Lung (tissue), 12 donors: ENCODE results near the gene PRKAA2. TPM values are rescaled to one million over a fixed set of nuclear protein-coding genes. Genes with fewer than 3 reads are reported as not detected.

Experiments used
- ATAC-seq: fragments of 200-7000 bp; cut with Tn5 transposase; one replicate; pipeline ENCODE4 v1.9.1; 2020; ENCODE audit warnings: moderate number of reproducible peaks; ENCODE audit not compliant: insufficient read depth, low FRiP score
- DNase-seq, 3 donors: peaks; one replicate each; pipeline ENCODE4 v3.0.0-alpha.2; 2013 to 2017
- H3K27ac ChIP-seq, 2 donors: one replicate each; pipeline ENCODE4 v1.5.1; 2013; ENCODE audit warnings: mild to moderate bottlenecking in 2 of 2, moderate library complexity in 2 of 2, control low read depth in 1 of 2, inconsistent platforms in 1 of 2, low read depth in 1 of 2, low read length in 1 of 2
- H3K27me3 ChIP-seq, 3 donors: one replicate each; pipeline ENCODE4 v1.5.1; 2013; ENCODE audit warnings: low read length in 2 of 3; ENCODE audit not compliant: control insufficient read depth in 3 of 3, insufficient read depth in 3 of 3
- H3K36me3 ChIP-seq, 4 donors: one replicate each; pipeline ENCODE4 v1.5.1; 2013; ENCODE audit warnings: low read length in 4 of 4, mild to moderate bottlenecking in 1 of 4, moderate library complexity in 1 of 4; ENCODE audit not compliant: control insufficient read depth in 4 of 4, insufficient read depth in 4 of 4
- H3K4me1 ChIP-seq, 5 donors: one replicate each; pipeline ENCODE4 v1.5.1; 2013; ENCODE audit warnings: low read length in 5 of 5, mild to moderate bottlenecking in 2 of 5, moderate library complexity in 1 of 5; ENCODE audit not compliant: control insufficient read depth in 5 of 5, insufficient read depth in 5 of 5
- H3K4me3 ChIP-seq: one replicate; pipeline ENCODE4 v1.5.1; 2013; ENCODE audit warnings: mild to moderate bottlenecking, control low read depth, moderate library complexity
- H3K9ac ChIP-seq, 2 donors: one replicate each; pipeline ENCODE4 v1.5.1; 2013; ENCODE audit warnings: low read length in 2 of 2, control low read depth in 1 of 2; ENCODE audit not compliant: insufficient read depth in 1 of 2
- H3K9me3 ChIP-seq, 4 donors: one replicate each; pipeline ENCODE4 v1.5.1; 2013; ENCODE audit warnings: low read length in 3 of 4, mild to moderate bottlenecking in 1 of 4, moderate library complexity in 1 of 4; ENCODE audit not compliant: control insufficient read depth in 4 of 4, insufficient read depth in 3 of 4
- CTCF ChIP-seq: IDR thresholded peaks from 2 replicates; pipeline ENCODE4 v1.5.1; 2012; ENCODE audit warnings: mild to moderate bottlenecking; ENCODE audit errors: control extremely low read depth, extremely low read depth
- WGBS, 2 donors: extraction: QIAGEN DNeasy Blood & Tissue Kit; methylation state at CpG; one replicate each; pipeline ENCODE4 v1.1.7; 2013; 5-methylcytosine and 5-hydroxymethylcytosine counted together
- polyA plus RNA-seq, 2 donors: library from polyadenylated mRNA; stranded (reverse); fragments of 200-250 nt; gene quantifications; one replicate each; pipeline ENCODE4 v1.2.1, GENCODE V29; 2013
- total RNA-seq, 2 donors: library from RNA; depleted of rRNA in 1 of 2; stranded (reverse); fragments of >200 nt in 1 of 2; gene quantifications; one replicate each; pipeline ENCODE4 v1.2.1, GENCODE V29; 2014 to 2021
- donor health status: control.
- donor health status: control.
- donor health status: Bipolar disorder and iron deficiency.
- donor health status: healthy.
- donor health status: DM: yes; HTN: yes; CAD: no.

PRKAA2 gene
- total and polyA plus RNA-seq, 4 donors = 0.38 to 6.1 (median 1.3) TPM

- Histone ChIP-seq H3K36me3 (no peaks in the 10 kb centered on the region), H3K27me3 (no peaks in the 10 kb centered on the region), H3K9me3 (no peaks in the 10 kb centered on the region), H3K4me3 (no peak overlapping the region), H3K4me1 (no peaks in the 10 kb centered on the region), H3K9ac (no peak overlapping the region), H3K27ac (no peak overlapping the region)
- ATAC-seq (no peak), DNase-seq (no peak)
- 95 to 97% methylated on average over 3 of the region's 3 CpGs for WGBS, 2 donors
- no peak for TF ChIP-seq CTCF
Observed at GRCh38 chr1:56634981-56635380, 10.1 kb upstream of the PRKAA2 start.

- Histone ChIP-seq H3K9me3 (no peaks in the 10 kb centered on the region), H3K4me3 (no peak overlapping the region), H3K27ac (no peak overlapping the region), H3K4me1 (no peaks in the 10 kb centered on the region), H3K36me3 (no peaks in the 10 kb centered on the region), H3K27me3 (peaks cover 0 to 6% (median 0%) of the 10 kb centered on the region in 3 donors), H3K9ac (no peak overlapping the region)
- no peak for DNase-seq
- 48 to 68% methylated on average over 1 of the region's 1 CpG for WGBS, 2 donors
- no peak for TF ChIP-seq CTCF
- no peak for ATAC-seq
Observed at GRCh38 chr1:56638248-56638647, 6.9 kb upstream of the PRKAA2 start.

GRCh38 chr1:56639211-56639610, 5.9 kb upstream of the PRKAA2 start:
- 44 to 55% methylated on average over 2 of the region's 2 CpGs for WGBS, 2 donors
- Histone ChIP-seq H3K4me3 (no peak overlapping the region), H3K27ac (no peak overlapping the region), H3K27me3 (peaks cover 0 to 6% (median 0%) of the 10 kb centered on the region in 3 donors), H3K4me1 (peaks cover 0 to 4% (median 0%) of the 10 kb centered on the region in 5 donors), H3K9me3 (no peaks in the 10 kb centered on the region), H3K36me3 (no peaks in the 10 kb centered on the region), H3K9ac (no peak overlapping the region)
- DNase-seq (no peak), ATAC-seq (no peak)
- TF ChIP-seq CTCF = no peak

- peak in 2 of 3 donors; percentile 13 to 16 for DNase-seq
- Histone ChIP-seq H3K27ac (no peak overlapping the region), H3K4me1 (peaks cover 0 to 7% (median 0%) of the 10 kb centered on the region in 5 donors), H3K27me3 (peaks cover 0 to 6% (median 0%) of the 10 kb centered on the region in 3 donors), H3K9ac (no peak overlapping the region), H3K4me3 (no peak overlapping the region), H3K9me3 (peaks cover 0 to 3% (median 0%) of the 10 kb centered on the region in 4 donors), H3K36me3 (no peaks in the 10 kb centered on the region)
- ATAC-seq = no peak
- TF ChIP-seq CTCF = no peak
Observed at GRCh38 chr1:56643661-56644060, 1.5 kb upstream of the PRKAA2 start.
